CD4-positive, alpha-beta T cell (primary cell): ENCODE results near the gene KCNIP4. TPM values are rescaled to one million over a fixed set of nuclear protein-coding genes. Genes with fewer than 3 reads are reported as not detected.

ENCODE experiments used
- ATAC-seq: fragments of 200-7000 bp; cut with Tn5 transposase; one replicate; pipeline ENCODE4 v1.10.0; 2022; ENCODE audit warnings: mild to moderate bottlenecking; ENCODE audit not compliant: poor library complexity
- CTCF ChIA-PET: fragments of 350-600 bp; sonication (Branson Sonifier 250); formaldehyde crosslinking; loops from one replicate; lab custom pipeline; 2021; ENCODE audit warnings: antibody characterized with exemption, inconsistent platforms; lab: Charles Lee
- POLR2A ChIA-PET: fragments of 350-600 bp; sonication (Branson Sonifier 250); formaldehyde crosslinking; loops from one replicate; lab custom pipeline; 2021; ENCODE audit warnings: antibody characterized with exemption, inconsistent platforms; lab: Charles Lee
- DNase-seq, 14 experiments: peaks; one replicate each; pipeline ENCODE4 v3.0.0-alpha.2; 2013 to 2020; ENCODE audit warnings: mixed read lengths in 2 of 14
- H3K27ac ChIP-seq, 2 donors: one replicate each; pipeline versions ENCODE4 v1.5.1 to v1.7.0; 2013; ENCODE audit warnings: low read length in 2 of 2, low read depth in 1 of 2, mild to moderate bottlenecking in 1 of 2
- H3K27me3 ChIP-seq, 2 experiments: 1 replicate in 1 of 2; 2 replicates in 1 of 2; pipeline versions ENCODE4 v1.6.1 to v1.7.0; 2013; ENCODE audit warnings: low read length in 2 of 2, control low read depth in 1 of 2, mild to moderate bottlenecking in 1 of 2, moderate library complexity in 1 of 2; ENCODE audit not compliant: insufficient read depth in 2 of 2, control insufficient read depth in 1 of 2
- H3K36me3 ChIP-seq: one replicate; pipeline ENCODE4 v1.6.1; 2013; ENCODE audit warnings: low read length, control low read depth; ENCODE audit not compliant: insufficient read depth
- H3K4me1 ChIP-seq: one replicate; pipeline ENCODE4 v1.6.1; 2013; ENCODE audit warnings: low read length, control low read depth; ENCODE audit not compliant: insufficient read depth
- H3K4me3 ChIP-seq: one replicate; pipeline ENCODE4 v1.5.1; 2013; ENCODE audit warnings: mild to moderate bottlenecking, low read length, moderate library complexity
- H3K9me3 ChIP-seq, 2 experiments: 1 replicate in 1 of 2; 2 replicates in 1 of 2; pipeline versions ENCODE4 v1.6.1 to v1.7.0; 2013; ENCODE audit warnings: low read length in 2 of 2, mild to moderate bottlenecking in 2 of 2, control low read depth in 1 of 2, moderate library complexity in 1 of 2; ENCODE audit not compliant: control insufficient read depth in 1 of 2, insufficient read depth in 1 of 2
- H3K27ac Mint-ChIP-seq: one replicate; pipeline ENCODE4 v1.8.0; 2020; ENCODE audit warnings: mixed read lengths
- H3K27me3 Mint-ChIP-seq: one replicate; pipeline ENCODE4 v1.8.0; 2021; ENCODE audit warnings: mixed read lengths
- H3K36me3 Mint-ChIP-seq: one replicate; pipeline ENCODE4 v1.8.0; 2021; ENCODE audit warnings: low read depth, mixed read lengths
- H3K4me1 Mint-ChIP-seq: one replicate; pipeline ENCODE4 v1.8.0; 2021; ENCODE audit warnings: low read depth, mixed read lengths
- H3K4me3 Mint-ChIP-seq: one replicate; pipeline ENCODE4 v1.8.0; 2020; ENCODE audit warnings: mild to moderate bottlenecking, mixed read lengths
- H3K9me3 Mint-ChIP-seq: one replicate; pipeline ENCODE4 v1.8.0; 2020; ENCODE audit warnings: mixed read lengths
- CTCF ChIP-seq: fragments of 200-600 bp; IDR thresholded peaks from one replicate; pipeline ENCODE4 v1.8.0; 2022; ENCODE audit warnings: antibody characterized with exemption, mild to moderate bottlenecking
- intact Hi-C, 2 experiments: fragments of 100-400 bp; cut with DNase I in 1 of 2; cut with micrococcal nuclease in 1 of 2; formaldehyde crosslinking; loops; one replicate each; pipeline versions ENCODE4 v1.15.1 to v1.9.0; 2023 to 2025; cut with DNase I, micrococcal nuclease
- total RNA-seq, 174 experiments: library from RNA in 2 of 174; stranded (reverse) in 2 of 174; gene quantifications; one replicate each; pipeline ENCODE4 v1.2.3 and lab custom pipeline; 2021 to 2026

Gene KCNIP4
- total RNA-seq, 2 experiments from 2014 or later: not detected

- CTCF ChIA-PET: no interaction called here
- H3K4me1 Mint-ChIP-seq: no peaks in the 10 kb centered on the region
- intact Hi-C loops: no loop called here
Observed at GRCh38 chr4:21184788-21185187, 763.8 kb downstream of the KCNIP4 start.

GRCh38 chr4:21181716-21182115 lies 766.9 kb downstream of the KCNIP4 start:
- Mint-ChIP-seq H3K36me3 (no peaks in the 10 kb centered on the region), H3K4me3 (no peak overlapping the region), H3K4me1 (no peaks in the 10 kb centered on the region), H3K9me3 (no peaks in the 10 kb centered on the region), H3K27me3 (no peaks in the 10 kb centered on the region), H3K27ac (no peak overlapping the region)
- CTCF ChIA-PET: no interaction called here
- intact Hi-C loops: no loop called here
- ATAC-seq: no peak
- no peak overlapping the region for H3K4me3 ChIP-seq
- H3K27ac ChIP-seq: no peak overlapping the region
- POLR2A ChIA-PET: no interaction called here
- no peak for TF ChIP-seq CTCF
- H3K27me3 ChIP-seq: no peaks in the 10 kb centered on the region
- H3K9me3 ChIP-seq: peaks cover 0 to 3% of the 10 kb centered on the region in 2 experiments
- no peaks in the 10 kb centered on the region for H3K4me1 ChIP-seq
- no peaks in the 10 kb centered on the region for H3K36me3 ChIP-seq
- no peak for DNase-seq

More at GRCh38 chr4:21184788-21185187, 763.8 kb downstream of the KCNIP4 start:
- H3K4me3 ChIP-seq: no peak overlapping the region
- H3K27me3 ChIP-seq: no peaks in the 10 kb centered on the region
- no peaks in the 10 kb centered on the region for H3K9me3 ChIP-seq
- Mint-ChIP-seq H3K36me3 (no peaks in the 10 kb centered on the region), H3K27me3 (no peaks in the 10 kb centered on the region), H3K4me3 (no peak overlapping the region), H3K9me3 (no peaks in the 10 kb centered on the region), H3K27ac (no peak overlapping the region)
- DNase-seq (no peak), ATAC-seq (no peak)
- H3K36me3 ChIP-seq: no peaks in the 10 kb centered on the region
- H3K4me1 ChIP-seq: no peaks in the 10 kb centered on the region
- no peak overlapping the region for H3K27ac ChIP-seq
- TF ChIP-seq CTCF: no peak
- POLR2A ChIA-PET: no interaction called here

DNA sequence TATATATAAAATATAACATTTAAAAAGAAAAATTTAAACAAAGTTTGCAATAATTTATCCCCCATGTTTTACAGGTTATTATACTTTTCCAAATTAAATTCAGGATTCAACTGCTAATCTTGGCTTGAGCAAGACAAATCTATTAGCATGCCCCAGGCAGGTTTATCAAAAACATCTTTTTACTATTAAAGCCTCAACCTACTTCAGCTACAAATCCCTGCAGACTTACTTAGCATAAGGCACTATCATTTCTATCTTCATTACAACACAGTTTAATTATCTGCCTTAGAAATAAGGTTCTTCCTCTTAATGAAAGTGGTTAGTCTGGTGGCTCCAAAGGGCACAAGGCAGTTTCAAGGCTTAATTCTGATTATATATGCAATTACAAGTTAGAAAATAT lies 770.7 kb downstream of the KCNIP4 start:
- H3K27ac ChIP-seq: no peak overlapping the region
- no peak for TF ChIP-seq CTCF
- Mint-ChIP-seq H3K4me3 (no peak overlapping the region), H3K4me1 (no peaks in the 10 kb centered on the region), H3K27ac (no peak overlapping the region), H3K36me3 (no peaks in the 10 kb centered on the region), H3K9me3 (no peaks in the 10 kb centered on the region), H3K27me3 (no peaks in the 10 kb centered on the region)
- H3K9me3 ChIP-seq: peaks cover 0 to 3% of the 10 kb centered on the region in 2 experiments
- POLR2A ChIA-PET: no interaction called here
- no peaks in the 10 kb centered on the region for H3K27me3 ChIP-seq
- no peak for ATAC-seq
- no peak overlapping the region for H3K4me3 ChIP-seq
- CTCF ChIA-PET: no interaction called here
- no peak for DNase-seq
- intact Hi-C loops: no loop called here
- no peaks in the 10 kb centered on the region for H3K36me3 ChIP-seq
- H3K4me1 ChIP-seq: no peaks in the 10 kb centered on the region
